RWPE2 (cell line): ENCODE measurements around the gene AKAP9.
"Not testable (repeated sequence)": the region's sequence is repeated elsewhere in the genome, so short reads cannot be mapped to it uniquely, and the experiment has no call there.

Source experiments
- ATAC-seq: fragments of 200-7000 bp; cut with Tn5 transposase; 3 replicates; pipeline ENCODE4 v1.9.1; 2021; ENCODE audit warnings: low read depth
- DNase-seq: peaks from one replicate; pipeline ENCODE4 v3.0.0-alpha.2; 2020; ENCODE audit warnings: low spot score
- H3K27ac ChIP-seq: fragments of 450-650 bp; 2 replicates; pipeline ENCODE4 v1.5.1; 2017; ENCODE audit warnings: mild to moderate bottlenecking; ENCODE audit not compliant: poor library complexity, severe bottlenecking
- H3K27me3 ChIP-seq: fragments of 250-450 bp; sonication (Bioruptor Pico); 2 replicates; pipeline ENCODE4 v1.5.1; 2021; ENCODE audit warnings: mild to moderate bottlenecking, moderate library complexity; ENCODE audit not compliant: insufficient read depth, poor library complexity, severe bottlenecking
- H3K36me3 ChIP-seq: fragments of 250-450 bp; sonication (Bioruptor Pico); 2 replicates; pipeline ENCODE4 v1.5.1; 2020; ENCODE audit warnings: low read depth, mild to moderate bottlenecking, moderate library complexity
- H3K4me1 ChIP-seq: fragments of 250-450 bp; sonication (Bioruptor Pico); 2 replicates; pipeline ENCODE4 v1.5.1; 2021; ENCODE audit warnings: mild to moderate bottlenecking, moderate library complexity; ENCODE audit not compliant: insufficient read depth, poor library complexity, severe bottlenecking
- H3K4me3 ChIP-seq: fragments of 250-450 bp; sonication (Bioruptor Pico); 2 replicates; pipeline ENCODE4 v1.5.1; 2021; ENCODE audit warnings: mild to moderate bottlenecking, moderate library complexity; ENCODE audit not compliant: severe bottlenecking
- H3K9me3 ChIP-seq: fragments of 250-450 bp; sonication (Bioruptor Pico); 2 replicates; pipeline ENCODE4 v1.5.1; 2021; ENCODE audit warnings: mild to moderate bottlenecking, moderate library complexity; ENCODE audit not compliant: severe bottlenecking
- CTCF ChIP-seq: fragments of 450-650 bp; IDR thresholded peaks from one replicate; pipeline ENCODE4 v1.5.1; 2017; ENCODE audit warnings: mild to moderate bottlenecking, moderate library complexity; ENCODE audit not compliant: poor library complexity, severe bottlenecking

The AKAP9 gene

GRCh38 chr7:91945476-91945875 is 4.8 kb downstream of the AKAP9 start:
- ATAC-seq (peak; percentile 32; the same call in 2 of the 3 replicates), DNase-seq (no peak)
- Histone ChIP-seq H3K36me3 (no peaks in the 10 kb centered on the region), H3K9me3 (no peaks in the 10 kb centered on the region), H3K27me3 (no peaks in the 10 kb centered on the region), H3K4me1 (peaks cover 8% of the 10 kb centered on the region), H3K27ac (no peak overlapping the region), H3K4me3 (no peak overlapping the region)
- peak; percentile 25 for TF ChIP-seq CTCF

- no peaks in the 10 kb centered on the region for H3K9me3 ChIP-seq
- no peak for ATAC-seq
- DNase-seq = no peak
- TF ChIP-seq CTCF = no peak
- peaks cover 8% of the 10 kb centered on the region for H3K4me1 ChIP-seq
- no peaks in the 10 kb centered on the region for H3K36me3 ChIP-seq
- H3K4me3 ChIP-seq = no peak overlapping the region
- no peaks in the 10 kb centered on the region for H3K27me3 ChIP-seq
- H3K27ac ChIP-seq = no peak overlapping the region
Observed at GRCh38 chr7:91946549-91946948, 5.9 kb downstream of the AKAP9 start.

- Histone ChIP-seq H3K36me3 (no peaks in the 10 kb centered on the region), H3K9me3 (no peaks in the 10 kb centered on the region), H3K4me1 (peaks cover 8% of the 10 kb centered on the region), H3K4me3 (no peak overlapping the region), H3K27me3 (no peaks in the 10 kb centered on the region), H3K27ac (no peak overlapping the region)
- no peak for ATAC-seq
- TF ChIP-seq CTCF = no peak
- DNase-seq = no peak
Observed at GRCh38 chr7:91947948-91948347, 7.3 kb downstream of the AKAP9 start.

- ATAC-seq (peak; percentile 42; the same call in 1 of the 3 replicates), DNase-seq (no peak)
- TF ChIP-seq CTCF = no peak
- Histone ChIP-seq H3K9me3 (no peaks in the 10 kb centered on the region), H3K4me3 (no peak overlapping the region), H3K27me3 (no peaks in the 10 kb centered on the region), H3K36me3 (no peaks in the 10 kb centered on the region), H3K27ac (no peak overlapping the region), H3K4me1 (peaks cover 4% of the 10 kb centered on the region)
Observed at GRCh38 chr7:91949221-91950009, 8.8 kb downstream of the AKAP9 start.

GRCh38 chr7:91953618-91954017 is 13.0 kb downstream of the AKAP9 start:
- ATAC-seq (no peak), DNase-seq (no peak)
- H3K36me3 ChIP-seq = no peaks in the 10 kb centered on the region
- peaks cover 4% of the 10 kb centered on the region for H3K4me1 ChIP-seq
- H3K9me3 ChIP-seq = no peaks in the 10 kb centered on the region
- peak; percentile 44 for TF ChIP-seq CTCF
- H3K27me3 ChIP-seq = no peaks in the 10 kb centered on the region
- no peak overlapping the region for H3K27ac ChIP-seq
- no peak overlapping the region for H3K4me3 ChIP-seq

GRCh38 chr7:91956464-91956863 is 15.8 kb downstream of the AKAP9 start:
- not testable (repeated sequence) for ATAC-seq

More at GRCh38 chr7:91956464-91956863, 15.8 kb downstream of the AKAP9 start:
- not testable (repeated sequence) for H3K9me3 ChIP-seq, H3K27me3 ChIP-seq, H3K4me3 ChIP-seq, H3K27ac ChIP-seq, H3K36me3 ChIP-seq, DNase-seq, H3K4me1 ChIP-seq
